CD14-positive monocyte (primary cell): ENCODE results near the gene KCNJ16. TPM values are rescaled to one million over a fixed set of nuclear protein-coding genes. Genes with fewer than 3 reads are reported as not detected.

Experiments
- DNase-seq, 3 donors: peaks; one replicate each; pipeline ENCODE4 v3.0.0-alpha.2; 2011 to 2022
- H2AFZ ChIP-seq: 2 replicates; pipeline ENCODE4 v1.6.0; 2012; ENCODE audit warnings: mild to moderate bottlenecking, low read depth, low read length, inconsistent platforms; ENCODE audit not compliant: insufficient read depth, poor library complexity, severe bottlenecking
- H3K27ac ChIP-seq, 2 donors: 1 replicate in 1 of 2; 2 replicates in 1 of 2; pipeline ENCODE4 v1.5.1; 2012 to 2013; ENCODE audit warnings: low read length in 2 of 2, control low read depth in 1 of 2, inconsistent platforms in 1 of 2, low read depth in 1 of 2, mild to moderate bottlenecking in 1 of 2
- H3K27me3 ChIP-seq, 2 donors: one replicate each; pipeline versions ENCODE4 v1.6.0 to v1.6.1; 2011 to 2013; ENCODE audit warnings: low read length in 2 of 2; ENCODE audit not compliant: control insufficient read depth in 2 of 2, insufficient read depth in 2 of 2
- H3K36me3 ChIP-seq, 2 donors: replicated peaks in 1 of 2; 1 replicate in 1 of 2; 2 replicates in 1 of 2; pipeline versions ENCODE4 v1.5.1 to v1.6.1; 2012 to 2013; ENCODE audit warnings: low read length in 2 of 2, control low read depth in 1 of 2, inconsistent platforms in 1 of 2, mild to moderate bottlenecking in 1 of 2; ENCODE audit not compliant: insufficient read depth in 2 of 2, control insufficient read depth in 1 of 2
- H3K4me1 ChIP-seq, 2 donors: 1 replicate in 1 of 2; 2 replicates in 1 of 2; pipeline versions ENCODE4 v1.5.1 to v1.6.1; 2012 to 2013; ENCODE audit warnings: low read length in 2 of 2, control low read depth in 1 of 2, inconsistent platforms in 1 of 2, mild to moderate bottlenecking in 1 of 2, moderate library complexity in 1 of 2; ENCODE audit not compliant: insufficient read depth in 2 of 2, control insufficient read depth in 1 of 2
- H3K4me2 ChIP-seq: replicated peaks from 2 replicates; pipeline ENCODE3; 2012; ENCODE audit warnings: low read length, moderate library complexity, mild to moderate bottlenecking; ENCODE audit not compliant: poor library complexity, severe bottlenecking; ENCODE audit errors: extremely low read depth
- H3K4me3 ChIP-seq, 3 experiments: fragments of 200-600 bp in 1 of 3; sonication (generic) in 1 of 3; replicated peaks in 1 of 3; 1 replicate in 2 of 3; 2 replicates in 1 of 3; pipeline ENCODE4 v1.5.1; 2011 to 2013; ENCODE audit warnings: low read length in 3 of 3, mild to moderate bottlenecking in 3 of 3, control low read depth in 2 of 3, low read depth in 2 of 3, inconsistent platforms in 1 of 3, moderate library complexity in 1 of 3
- H3K79me2 ChIP-seq: 2 replicates; pipeline ENCODE4 v1.6.0; 2012; ENCODE audit warnings: mild to moderate bottlenecking, control low read depth, inconsistent platforms, low read length, moderate library complexity; ENCODE audit not compliant: insufficient read depth
- H3K9ac ChIP-seq: 2 replicates; pipeline ENCODE4 v1.6.0; 2017; ENCODE audit warnings: low read length, mild to moderate bottlenecking; ENCODE audit not compliant: insufficient read depth, poor library complexity, severe bottlenecking
- H3K9me3 ChIP-seq, 2 donors: replicated peaks in 1 of 2; 1 replicate in 1 of 2; 2 replicates in 1 of 2; pipeline versions ENCODE4 v1.5.1 to v1.6.1; 2012 to 2013; ENCODE audit warnings: low read length in 2 of 2, control low read depth in 1 of 2; ENCODE audit not compliant: control insufficient read depth in 1 of 2, insufficient read depth in 1 of 2
- H4K20me1 ChIP-seq: 2 replicates; pipeline ENCODE4 v1.6.0; 2012; ENCODE audit warnings: mild to moderate bottlenecking, low read length, control low read depth, moderate library complexity; ENCODE audit not compliant: insufficient read depth
- H3K27ac Mint-ChIP-seq, 7 donors: one replicate each; pipeline ENCODE4 v1.8.0; 2020; ENCODE audit warnings: mild to moderate bottlenecking in 7 of 7, mixed read lengths in 7 of 7, moderate library complexity in 6 of 7, inconsistent platforms in 2 of 7
- H3K27me3 Mint-ChIP-seq, 3 donors: one replicate each; pipeline ENCODE4 v1.8.0; 2021 to 2022; ENCODE audit warnings: low read depth in 3 of 3, mild to moderate bottlenecking in 3 of 3, mixed read lengths in 3 of 3, moderate library complexity in 3 of 3, inconsistent platforms in 1 of 3
- H3K36me3 Mint-ChIP-seq, 2 donors: one replicate each; pipeline ENCODE4 v1.8.0; 2020; ENCODE audit warnings: mixed read lengths in 2 of 2, inconsistent platforms in 1 of 2, mild to moderate bottlenecking in 1 of 2
- H3K4me1 Mint-ChIP-seq: one replicate; pipeline ENCODE4 v1.8.0; 2020; ENCODE audit warnings: mild to moderate bottlenecking, mixed read lengths
- H3K4me3 Mint-ChIP-seq, 2 donors: one replicate each; pipeline ENCODE4 v1.8.0; 2020; ENCODE audit warnings: mild to moderate bottlenecking in 2 of 2, mixed read lengths in 2 of 2, moderate library complexity in 1 of 2
- H3K9me3 Mint-ChIP-seq, 7 donors: one replicate each; pipeline ENCODE4 v1.8.0; 2020 to 2022; ENCODE audit warnings: mixed read lengths in 7 of 7, mild to moderate bottlenecking in 6 of 7, moderate library complexity in 6 of 7, inconsistent platforms in 2 of 7
- CTCF ChIP-seq: fragments of 200-600 bp; IDR thresholded peaks from one replicate; pipeline ENCODE4 v1.8.0; 2022; ENCODE audit warnings: antibody characterized with exemption, mild to moderate bottlenecking
- WGBS: methylation state at CpG from one replicate; pipeline ENCODE4 v1.1.5; 2013; ENCODE audit warnings: missing lambda C conversion rate; ENCODE audit not compliant: insufficient coverage; 5-methylcytosine and 5-hydroxymethylcytosine counted together
- intact Hi-C, 2 donors: fragments of 100-400 bp; cut with micrococcal nuclease; formaldehyde crosslinking; loops; one replicate each; pipeline versions ENCODE4 v1.15.0 to v1.15.1; 2023
- polyA plus RNA-seq, 3 donors: library from polyadenylated mRNA; depleted of rRNA in 1 of 3; unstranded in 2 of 3; stranded (reverse) in 1 of 3; fragments of 300-500 nt in 2 of 3; fragments of >200 nt in 1 of 3; fragmentation: Illumina TruSeq in 2 of 3; gene quantifications; 1 replicate in 2 of 3; 2 replicates in 1 of 3; pipeline ENCODE4 v1.2.3, GENCODE V29; 2012 to 2021

The KCNJ16 gene
- polyA plus RNA-seq, 3 donors, result not detected

DNA sequence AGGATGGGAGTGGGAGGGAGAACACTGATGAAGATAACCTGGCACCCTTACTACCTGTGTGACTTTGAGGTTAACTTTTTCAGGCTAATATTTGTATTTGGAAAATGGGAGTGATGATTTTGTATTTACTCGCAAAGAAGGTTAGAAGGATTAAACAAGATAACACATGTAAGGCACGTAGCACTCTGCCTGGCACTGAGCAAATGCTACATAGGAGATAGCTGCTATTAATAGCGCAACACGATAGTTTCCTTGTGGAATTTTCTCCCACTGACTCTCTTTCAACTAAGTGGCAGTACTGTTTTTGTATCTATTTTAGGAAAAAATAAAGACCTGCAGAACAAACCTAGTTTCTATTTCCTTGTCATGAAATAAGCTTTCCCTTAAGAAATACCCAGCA lies 15.4 kb upstream of the KCNJ16 start:
- Histone ChIP-seq H3K4me1 (no peaks in the 10 kb centered on the region), H3K4me2 (no peak overlapping the region), H3K9ac (no peak overlapping the region), H3K27me3 (no peaks in the 10 kb centered on the region), H2AFZ (no peak overlapping the region), H3K9me3 (no peaks in the 10 kb centered on the region), H3K4me3 (no peak overlapping the region), H3K79me2 (no peaks in the 10 kb centered on the region), H3K36me3 (no peaks in the 10 kb centered on the region), H4K20me1 (no peaks in the 10 kb centered on the region), H3K27ac (no peak overlapping the region)
- DNase-seq, result no peak
- peaks cover 0 to 4% (median 2%) of the 10 kb centered on the region in 3 donors for H3K27me3 Mint-ChIP-seq
- H3K36me3 Mint-ChIP-seq, result no peaks in the 10 kb centered on the region
- intact Hi-C loops, result no loop called here
- no peak for TF ChIP-seq CTCF
- 86% methylated on average over 1 of the region's 4 CpGs for WGBS
- peaks cover 0 to 2% (median 0%) of the 10 kb centered on the region in 7 donors for H3K9me3 Mint-ChIP-seq
- H3K27ac Mint-ChIP-seq, result no peak overlapping the region
- no peaks in the 10 kb centered on the region for H3K4me1 Mint-ChIP-seq
- H3K4me3 Mint-ChIP-seq, result no peak overlapping the region

- Histone ChIP-seq H4K20me1 (no peaks in the 10 kb centered on the region), H3K4me3 (no peak overlapping the region), H2AFZ (no peak overlapping the region), H3K4me1 (no peaks in the 10 kb centered on the region), H3K27me3 (no peaks in the 10 kb centered on the region), H3K79me2 (no peaks in the 10 kb centered on the region), H3K27ac (no peak overlapping the region), H3K9ac (no peak overlapping the region), H3K4me2 (no peak overlapping the region), H3K36me3 (no peaks in the 10 kb centered on the region), H3K9me3 (no peaks in the 10 kb centered on the region)
- intact Hi-C loops, result no loop called here
- Mint-ChIP-seq H3K27ac (no peak overlapping the region), H3K4me1 (no peaks in the 10 kb centered on the region), H3K36me3 (no peaks in the 10 kb centered on the region), H3K9me3 (peaks cover 0 to 2% (median 0%) of the 10 kb centered on the region in 7 donors), H3K4me3 (no peak overlapping the region), H3K27me3 (peaks cover 0 to 4% (median 2%) of the 10 kb centered on the region in 3 donors)
- TF ChIP-seq CTCF, result no peak
- 100% methylated on average over 1 of the region's 2 CpGs for WGBS
- no peak for DNase-seq
Observed at GRCh38 chr17:70060415-70060814, 14.6 kb upstream of the KCNJ16 start.
